Right lobe of liver (tissue), 6 donors: ENCODE measurements around the gene SUPV3L1. TPM values are rescaled to one million over a fixed set of nuclear protein-coding genes. Genes with fewer than 3 reads are reported as not detected.
"Not testable (repeated sequence)": the region's sequence is repeated elsewhere in the genome, so short reads cannot be mapped to it uniquely, and the experiment has no call there.

Source experiments
- ATAC-seq, 4 donors: fragments of 200-7000 bp; cut with Tn5 transposase; one replicate each; pipeline ENCODE4 v1.9.1; 2020; ENCODE audit warnings: mild to moderate bottlenecking in 4 of 4, moderate library complexity in 4 of 4
- DNase-seq, 3 donors: peaks; one replicate each; pipeline ENCODE4 v3.0.0-alpha.2; 2020
- H3K27ac ChIP-seq, 3 donors: fragments of 200-600 bp; one replicate each; pipeline ENCODE4 v1.8.0; 2022
- H3K27me3 ChIP-seq, 2 donors: fragments of 200-600 bp; one replicate each; pipeline ENCODE4 v1.8.0; 2022
- H3K36me3 ChIP-seq, 4 donors: fragments of 200-600 bp; sonication (generic) in 1 of 4; one replicate each; pipeline versions ENCODE4 v1.5.1 to v1.8.0; 2017 to 2022; ENCODE audit warnings: control low read depth in 1 of 4
- H3K4me1 ChIP-seq, 4 donors: fragments of 200-600 bp; sonication (generic) in 1 of 4; one replicate each; pipeline versions ENCODE4 v1.5.1 to v1.8.0; 2017 to 2022; ENCODE audit warnings: control low read depth in 1 of 4
- H3K4me3 ChIP-seq, 3 donors: fragments of 200-600 bp; one replicate each; pipeline ENCODE4 v1.8.0; 2022
- H3K9me3 ChIP-seq, 4 donors: fragments of 200-600 bp; sonication (generic) in 1 of 4; one replicate each; pipeline versions ENCODE4 v1.5.1 to v1.8.0; 2017 to 2022; ENCODE audit warnings: control low read depth in 1 of 4
- POLR2A ChIP-seq: fragments of 450-650 bp; IDR thresholded peaks from one replicate; pipeline ENCODE4 v1.6.1; 2017; ENCODE audit warnings: antibody characterized with exemption, mild to moderate bottlenecking
- WGBS: methylation state at CpG from one replicate; pipeline ENCODE4 v1.1.6; 2018; ENCODE audit warnings: low coverage, low lambda C conversion rate; ENCODE audit not compliant: insufficient coverage; ENCODE audit errors: missing lambda C conversion rate; 5-methylcytosine and 5-hydroxymethylcytosine counted together
- intact Hi-C, 2 donors: fragments of 100-400 bp; cut with DNase I; formaldehyde crosslinking; loops; one replicate each; pipeline versions ENCODE4 v1.11.2 to v1.14.1; 2022
- total RNA-seq, 6 experiments: library from RNA; depleted of rRNA in 2 of 6; stranded (reverse); fragments of >200 nt in 2 of 6; fragmentation: NEBNext Ultra II Directional in 3 of 6; extraction: Animal tissue kit (Norgen Biotek cat#: 25700) in 3 of 6; gene quantifications; one replicate each; pipeline versions ENCODE4 v1.1.0 to v1.2.4, GENCODE V29; 2016 to 2023
- TF ChIP-seq, protein P1 (sequence below), 4 donors: fragments of 200-600 bp in 3 of 4; fragments of 450-650 bp in 1 of 4; IDR thresholded peaks; one replicate each; pipeline versions ENCODE4 v1.5.1 to v1.8.0; 2016 to 2022; ENCODE audit warnings: antibody characterized with exemption in 4 of 4, mild to moderate bottlenecking in 2 of 4
- donor health status: DM: no; HTN: yes; CAD: no.
- donor health status: DM: no; HTN: no; CAD: no.
- donor health status: DM: no; HTN: no; CAD: no.
- donor health status: DM: no; HTN: yes; CAD: no.
- donor health status: DM: no; HTN: yes; CAD: no.

Gene SUPV3L1
- total RNA-seq, 6 experiments from 2014 or later: 18.4 to 28.5 (median 22.6) TPM

DNA sequence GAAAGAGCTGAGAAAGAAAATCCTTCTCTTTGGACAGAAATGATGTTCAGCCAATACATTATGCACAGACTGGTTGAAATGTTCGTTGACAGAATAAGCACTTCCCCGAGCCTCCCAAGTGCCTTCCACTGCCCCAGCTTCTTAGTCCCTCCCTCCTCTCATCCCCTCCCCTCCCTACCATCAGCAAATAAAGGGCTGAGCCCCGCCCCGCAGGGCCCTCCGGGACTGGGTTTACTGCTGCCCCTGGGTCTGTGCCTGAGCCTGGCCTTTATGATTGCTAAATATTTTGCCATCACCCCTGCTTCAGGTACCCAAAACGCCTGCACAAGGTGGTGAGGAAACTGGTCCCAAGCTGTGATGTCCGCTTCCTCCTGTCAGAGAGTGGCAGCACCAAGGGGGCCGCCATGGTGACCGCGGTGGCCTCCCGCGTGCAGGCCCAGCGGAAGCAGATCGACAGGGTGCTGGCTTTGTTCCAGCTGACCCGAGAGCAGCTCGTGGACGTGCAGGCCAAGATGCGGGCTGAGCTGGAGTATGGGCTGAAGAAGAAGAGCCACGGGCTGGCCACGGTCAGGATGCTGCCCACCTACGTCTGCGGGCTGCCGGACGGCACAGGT is 68.2 kb downstream of the SUPV3L1 start:
- no peaks in the 10 kb centered on the region for H3K27me3 ChIP-seq
- no peak overlapping the region for H3K4me3 ChIP-seq
- ATAC-seq (no peak), DNase-seq (no peak)
- peaks cover 0 to 5% (median 0%) of the 10 kb centered on the region in 4 donors for H3K36me3 ChIP-seq
- H3K4me1 ChIP-seq: no peaks in the 10 kb centered on the region
- intact Hi-C loops: no loop called here
- no peak overlapping the region for H3K27ac ChIP-seq
- TF ChIP-seq, protein P1, sequence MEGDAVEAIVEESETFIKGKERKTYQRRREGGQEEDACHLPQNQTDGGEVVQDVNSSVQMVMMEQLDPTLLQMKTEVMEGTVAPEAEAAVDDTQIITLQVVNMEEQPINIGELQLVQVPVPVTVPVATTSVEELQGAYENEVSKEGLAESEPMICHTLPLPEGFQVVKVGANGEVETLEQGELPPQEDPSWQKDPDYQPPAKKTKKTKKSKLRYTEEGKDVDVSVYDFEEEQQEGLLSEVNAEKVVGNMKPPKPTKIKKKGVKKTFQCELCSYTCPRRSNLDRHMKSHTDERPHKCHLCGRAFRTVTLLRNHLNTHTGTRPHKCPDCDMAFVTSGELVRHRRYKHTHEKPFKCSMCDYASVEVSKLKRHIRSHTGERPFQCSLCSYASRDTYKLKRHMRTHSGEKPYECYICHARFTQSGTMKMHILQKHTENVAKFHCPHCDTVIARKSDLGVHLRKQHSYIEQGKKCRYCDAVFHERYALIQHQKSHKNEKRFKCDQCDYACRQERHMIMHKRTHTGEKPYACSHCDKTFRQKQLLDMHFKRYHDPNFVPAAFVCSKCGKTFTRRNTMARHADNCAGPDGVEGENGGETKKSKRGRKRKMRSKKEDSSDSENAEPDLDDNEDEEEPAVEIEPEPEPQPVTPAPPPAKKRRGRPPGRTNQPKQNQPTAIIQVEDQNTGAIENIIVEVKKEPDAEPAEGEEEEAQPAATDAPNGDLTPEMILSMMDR (IDR thresholded peaks at IDR 0.05): no peak
- TF ChIP-seq POLR2A: no peak
- WGBS: 92% methylated on average over 9 of the region's 24 CpGs
- H3K9me3 ChIP-seq: no peaks in the 10 kb centered on the region

DNA sequence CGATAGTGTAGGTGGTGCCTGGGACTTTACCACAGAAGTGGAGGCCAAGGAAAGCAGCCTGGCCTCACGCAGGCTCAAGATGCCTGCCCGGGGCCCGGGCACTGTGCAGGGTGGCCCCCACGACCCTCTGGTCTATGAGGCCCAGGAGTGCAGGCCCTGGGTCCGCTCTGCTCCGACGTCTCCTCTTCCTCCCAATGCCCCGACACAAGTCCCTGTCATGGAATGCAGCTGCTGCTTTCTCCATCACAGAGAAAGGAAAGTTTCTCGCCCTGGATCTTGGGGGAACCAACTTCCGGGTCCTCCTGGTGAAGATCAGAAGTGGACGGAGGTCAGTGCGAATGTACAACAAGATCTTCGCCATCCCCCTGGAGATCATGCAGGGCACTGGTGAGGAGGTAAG is 70.0 kb downstream of the SUPV3L1 start:
- DNase-seq (no peak), ATAC-seq (peak in 1 of 4 donors; percentile 38)
- Histone ChIP-seq H3K4me1 (no peaks in the 10 kb centered on the region), H3K9me3 (no peaks in the 10 kb centered on the region), H3K36me3 (peaks cover 0 to 5% (median 0%) of the 10 kb centered on the region in 4 donors), H3K27me3 (no peaks in the 10 kb centered on the region), H3K4me3 (no peak overlapping the region), H3K27ac (no peak overlapping the region)
- TF ChIP-seq, protein P1 (IDR thresholded peaks at IDR 0.05): no peak
- intact Hi-C loops: no loop called here
- WGBS: 96% methylated on average over 4 of the region's 14 CpGs

DNA sequence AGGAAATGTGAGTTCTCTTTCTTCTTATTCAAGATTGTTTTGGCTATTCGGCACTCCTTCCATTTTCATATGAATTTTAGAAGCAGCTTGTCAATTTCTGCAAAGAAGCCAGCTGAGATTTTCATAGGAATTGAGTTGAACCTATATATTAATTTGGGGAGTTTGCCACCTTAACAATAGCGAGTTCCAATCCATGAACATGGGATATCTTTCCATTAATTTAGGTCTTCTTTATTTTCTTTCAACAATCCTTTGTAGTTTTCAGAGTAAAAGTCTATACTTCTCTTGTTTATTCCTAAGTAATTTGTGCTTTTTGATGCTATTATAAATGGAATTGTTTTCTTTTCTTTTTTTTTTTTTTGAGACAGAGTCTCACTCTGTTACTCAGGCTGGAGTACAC is 71.4 kb downstream of the SUPV3L1 start:
- H3K4me3 ChIP-seq, H3K36me3 ChIP-seq, ATAC-seq, H3K27me3 ChIP-seq, H3K27ac ChIP-seq, H3K4me1 ChIP-seq, intact Hi-C loops, DNase-seq, H3K9me3 ChIP-seq: not testable (repeated sequence)
- WGBS: 85% methylated on average over 2 of the region's 2 CpGs

DNA sequence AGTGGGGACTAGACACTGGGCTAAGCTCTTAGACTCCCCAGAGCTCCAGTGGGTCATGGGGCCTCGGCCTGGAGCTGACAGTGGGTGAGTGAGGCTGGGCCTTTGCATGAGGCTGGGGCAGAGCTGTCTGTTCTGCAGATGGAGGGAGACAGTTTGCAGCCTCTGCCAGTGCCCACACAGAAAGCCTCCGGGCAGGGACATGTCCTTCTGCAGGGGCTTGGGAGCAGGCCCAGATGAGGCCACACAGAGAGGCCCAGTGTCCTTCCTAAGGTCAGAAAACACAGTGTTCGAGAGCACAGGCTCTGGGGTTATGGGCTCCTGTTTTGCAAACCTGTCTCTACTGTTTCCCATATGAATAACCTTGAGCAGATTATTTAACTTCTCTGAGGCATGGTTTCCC is 73.1 kb downstream of the SUPV3L1 start:
- no peak for ATAC-seq
- no peak for DNase-seq
- Histone ChIP-seq H3K4me1 (no peaks in the 10 kb centered on the region), H3K27ac (no peak overlapping the region), H3K27me3 (no peaks in the 10 kb centered on the region), H3K9me3 (no peaks in the 10 kb centered on the region), H3K4me3 (no peak overlapping the region), H3K36me3 (peaks cover 0 to 5% (median 0%) of the 10 kb centered on the region in 4 donors)
- WGBS: 92% methylated on average over 2 of the region's 3 CpGs
- no peak for TF ChIP-seq POLR2A
- TF ChIP-seq, protein P1 (IDR thresholded peaks at IDR 0.05): no peak
- intact Hi-C loops: no loop called here

DNA sequence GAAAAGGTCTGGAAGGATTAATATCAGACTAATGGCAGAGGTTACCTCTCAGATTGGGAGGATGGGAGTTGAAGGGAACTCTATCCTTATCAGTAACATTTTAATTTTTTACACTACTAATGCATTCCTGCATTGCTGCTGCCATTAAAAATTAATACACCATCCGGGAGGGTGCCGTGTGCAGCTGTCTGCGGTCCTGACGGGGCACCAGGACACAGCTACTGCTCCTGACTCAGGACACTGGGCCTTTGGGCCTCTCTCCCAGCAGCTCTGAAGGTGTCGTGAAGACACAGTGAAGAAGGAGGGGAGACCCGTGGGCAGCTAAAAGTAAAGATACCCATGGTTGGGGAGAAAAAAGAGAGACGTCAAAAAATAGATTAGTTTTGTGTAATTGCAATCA is 74.8 kb downstream of the SUPV3L1 start:
- Histone ChIP-seq H3K36me3 (peaks cover 0 to 3% (median 0%) of the 10 kb centered on the region in 4 donors), H3K9me3 (no peaks in the 10 kb centered on the region), H3K27me3 (no peaks in the 10 kb centered on the region), H3K4me1 (no peaks in the 10 kb centered on the region), H3K4me3 (no peak overlapping the region), H3K27ac (no peak overlapping the region)
- no peak for DNase-seq
- no peak for ATAC-seq
- intact Hi-C loops: no loop called here
- TF ChIP-seq, protein P1 (IDR thresholded peaks at IDR 0.05): no peak
- no peak for TF ChIP-seq POLR2A
- WGBS: 44% methylated on average over 3 of the region's 7 CpGs

Other genes with a start within 250 kb of the SUPV3L1 start
- 10 to 100 TPM; 12.7 to 43.1 (median 29.1) TPM for gene DDX21, start 224.1 kb upstream of the SUPV3L1 start, total RNA-seq
- 10 to 100 TPM in 2 of 6 experiments, 1 to 10 TPM in 4; 6.6 to 11.8 (median 9.0) TPM for gene KIFBP, start 191.4 kb upstream of the SUPV3L1 start, total RNA-seq
- gene SRGN, start 92.1 kb upstream of the SUPV3L1 start, total RNA-seq: 10 to 100 TPM; 20.0 to 95.1 (median 31.9) TPM
- gene VPS26A, start 56.1 kb upstream of the SUPV3L1 start, total RNA-seq: 10 to 100 TPM; 13.3 to 24.7 (median 19.3) TPM
- gene HKDC1, start 40.1 kb downstream of the SUPV3L1 start, total RNA-seq: 10 to 100 TPM in 3 of 6 experiments, 1 to 10 TPM in 1, under 1 TPM in 2; 0.24 to 44.5 (median 20.1) TPM
- 10 to 100 TPM in 2 of 6 experiments, 1 to 10 TPM in 4; 4.2 to 28.0 (median 7.2) TPM for gene HK1, start 98.3 kb downstream of the SUPV3L1 start, total RNA-seq
- under 1 TPM in 3 of 6 experiments, not detected in 3; 0.16 to 0.22 (median 0.16) TPM for gene TACR2, start 236.7 kb downstream of the SUPV3L1 start, total RNA-seq